ENCODE results near the gene REM1.

DNA sequence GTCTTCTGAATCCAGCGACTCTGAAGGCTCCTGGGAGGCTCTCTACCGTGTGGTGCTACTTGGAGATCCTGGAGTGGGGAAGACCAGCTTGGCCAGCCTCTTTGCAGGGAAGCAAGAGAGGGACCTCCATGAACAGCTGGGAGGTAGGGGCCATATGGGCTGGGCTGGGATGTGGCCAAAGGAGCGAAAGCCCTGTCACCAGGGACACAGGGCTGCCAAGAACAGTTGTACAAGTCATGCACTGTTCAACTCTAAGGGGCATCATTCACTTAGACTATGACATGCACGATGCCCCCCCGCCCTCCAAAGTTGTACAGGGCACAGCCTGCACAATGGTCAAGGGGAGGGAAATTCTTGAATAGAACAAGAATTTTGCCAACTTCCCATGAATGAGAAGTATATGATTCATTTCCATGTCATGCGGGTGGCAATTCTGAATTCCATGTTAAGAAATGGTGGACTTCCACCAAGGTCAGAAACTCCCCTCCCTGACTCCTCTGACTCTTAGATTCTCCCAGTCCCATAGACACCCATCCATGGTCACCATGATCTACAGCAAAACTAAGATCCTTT lies 1.6 kb downstream of the REM1 start:
- no peak for TF ChIP-seq POLR2A (IDR thresholded peaks at IDR 0.05; ENCODE audit: low read length)
- no peak for TF ChIP-seq GATA1 (IDR thresholded peaks at IDR 0.05; ENCODE audit: low read depth, low read length)
